HG02759 (cell line): ENCODE measurements around the gene SLC36A4.
"Not testable (repeated sequence)": the region's sequence is repeated elsewhere in the genome, so short reads cannot be mapped to it uniquely, and the experiment has no call there.

Experiments
- ATAC-seq: cut with Tn5 transposase; IDR thresholded peaks from one replicate; pipeline ENCODE4 v1.9.1; 2021; ENCODE audit warnings: mild to moderate bottlenecking, moderate library complexity; ENCODE audit not compliant: unreplicated experiment

Gene SLC36A4

GRCh38 chr11:93194673-93195291 lies 3.0 kb downstream of the SLC36A4 start:
- ATAC-seq = no peak

GRCh38 chr11:93193731-93194130 lies 4.1 kb downstream of the SLC36A4 start:
- ATAC-seq = no peak

GRCh38 chr11:93192163-93192562 lies 5.6 kb downstream of the SLC36A4 start:
- ATAC-seq = no peak

GRCh38 chr11:93189462-93189861 lies 8.3 kb downstream of the SLC36A4 start:
- ATAC-seq = no peak

- no peak for ATAC-seq
Observed at GRCh38 chr11:93188726-93189125, 9.1 kb downstream of the SLC36A4 start.

GRCh38 chr11:93187290-93187689 lies 10.5 kb downstream of the SLC36A4 start:
- no peak for ATAC-seq

GRCh38 chr11:93177891-93178290 lies 19.9 kb downstream of the SLC36A4 start:
- not testable (repeated sequence) for ATAC-seq

- no peak for ATAC-seq
Observed at GRCh38 chr11:93169950-93170561, 27.7 kb downstream of the SLC36A4 start.

GRCh38 chr11:93169143-93169542 lies 28.6 kb downstream of the SLC36A4 start:
- ATAC-seq = no peak

- peak; percentile 77 for ATAC-seq
Observed at GRCh38 chr11:93166862-93167261, 30.9 kb downstream of the SLC36A4 start.

- ATAC-seq = peak; percentile 33
Observed at GRCh38 chr11:93166194-93166593, 31.6 kb downstream of the SLC36A4 start.

- ATAC-seq = no peak
Observed at GRCh38 chr11:93160808-93161207, 37.0 kb downstream of the SLC36A4 start.

- ATAC-seq = no peak
Observed at GRCh38 chr11:93160156-93160555, 37.6 kb downstream of the SLC36A4 start.

- ATAC-seq = no peak
Observed at GRCh38 chr11:93159721-93160120, 38.1 kb downstream of the SLC36A4 start.

- no peak for ATAC-seq
Observed at GRCh38 chr11:93155738-93156137, 42.1 kb downstream of the SLC36A4 start.

GRCh38 chr11:93145390-93145915 lies 52.3 kb downstream of the SLC36A4 start:
- ATAC-seq = no peak

GRCh38 chr11:93143800-93144199 lies 54.0 kb downstream of the SLC36A4 start:
- ATAC-seq = peak; percentile 72

GRCh38 chr11:93143186-93143585 lies 54.6 kb downstream of the SLC36A4 start:
- ATAC-seq = no peak

- ATAC-seq = no peak
Observed at GRCh38 chr11:93133488-93134109, 64.2 kb downstream of the SLC36A4 start.

GRCh38 chr11:93132836-93133235 lies 65.0 kb downstream of the SLC36A4 start:
- ATAC-seq = no peak

GRCh38 chr11:93131709-93132108 lies 66.1 kb downstream of the SLC36A4 start:
- no peak for ATAC-seq

- no peak for ATAC-seq
Observed at GRCh38 chr11:93128574-93128973, 69.2 kb downstream of the SLC36A4 start.
